ENCODE measurements around the gene TMEM19. TPM values are rescaled to one million over a fixed set of nuclear protein-coding genes. Genes with fewer than 3 reads are reported as not detected.
"Not testable (repeated sequence)": the region's sequence is repeated elsewhere in the genome, so short reads cannot be mapped to it uniquely, and the experiment has no call there.

TMEM19 gene
- total RNA-seq, 4 donors from 2014 or later: 20.4 to 47.6 (median 38.6) TPM

GRCh38 chr12:71693126-71693525 is 7.2 kb downstream of the TMEM19 start:
- H3K4me3 ChIP-seq (ENCODE audit: low read depth, poor library complexity, severe bottlenecking): no peak overlapping the region
- no peak for TF ChIP-seq POLR2A (IDR thresholded peaks at IDR 0.05)
- no peak for TF ChIP-seq CTCF (IDR thresholded peaks at IDR 0.05)
- WGBS, 2 donors: 90 to 99% methylated on average over 7 of the region's 7 CpGs
- intact Hi-C loops (cut with DNase I; ENCODE audit: low total_unique reads): no loop called here
- no peak for DNase-seq (ENCODE audit: low spot score in 2 of 2)

GRCh38 chr12:71693651-71694050 is 7.8 kb downstream of the TMEM19 start:
- 88 to 90% methylated on average over 5 of the region's 5 CpGs for WGBS, 2 donors

GRCh38 chr12:71694099-71694820 is 8.4 kb downstream of the TMEM19 start:
- 88 to 100% methylated on average over 1 of the region's 1 CpG for WGBS, 2 donors
- TF ChIP-seq CTCF (IDR thresholded peaks at IDR 0.05): no peak
- TF ChIP-seq POLR2A (IDR thresholded peaks at IDR 0.05): no peak
- DNase-seq (ENCODE audit: low spot score in 2 of 2): no peak
- intact Hi-C loops (cut with DNase I; ENCODE audit: low total_unique reads): no loop called here
- no peak overlapping the region for H3K4me3 ChIP-seq (ENCODE audit: low read depth, poor library complexity, severe bottlenecking)

More at GRCh38 chr12:71693651-71694050, 7.8 kb downstream of the TMEM19 start:
- intact Hi-C loops (cut with DNase I; ENCODE audit: low total_unique reads); DNase-seq (ENCODE audit: low spot score in 2 of 2); H3K4me3 ChIP-seq (ENCODE audit: low read depth, poor library complexity, severe bottlenecking): not testable (repeated sequence)

- no peak overlapping the region for H3K4me3 ChIP-seq (ENCODE audit: low read depth, poor library complexity, severe bottlenecking)
- WGBS, 2 donors: 93 to 95% methylated on average over 1 of the region's 1 CpG
- TF ChIP-seq POLR2A (IDR thresholded peaks at IDR 0.05) (no peak), CTCF (IDR thresholded peaks at IDR 0.05) (no peak)
- no peak for DNase-seq (ENCODE audit: low spot score in 2 of 2)
- intact Hi-C loops (cut with DNase I; ENCODE audit: low total_unique reads): no loop called here
Measured at GRCh38 chr12:71695782-71696181, 9.9 kb downstream of the TMEM19 start.

- 69 to 83% methylated on average over 8 of the region's 8 CpGs for WGBS, 2 donors
- intact Hi-C loops (cut with DNase I; ENCODE audit: low total_unique reads); DNase-seq (ENCODE audit: low spot score in 2 of 2); H3K4me3 ChIP-seq (ENCODE audit: low read depth, poor library complexity, severe bottlenecking): not testable (repeated sequence)
Measured at GRCh38 chr12:71702181-71702580, 16.3 kb downstream of the TMEM19 start.

- intact Hi-C loops (cut with DNase I; ENCODE audit: low total_unique reads): no loop called here
- TF ChIP-seq POLR2A (IDR thresholded peaks at IDR 0.05): no peak
- no peak for TF ChIP-seq CTCF (IDR thresholded peaks at IDR 0.05)
- no peak overlapping the region for H3K4me3 ChIP-seq (ENCODE audit: low read depth, poor library complexity, severe bottlenecking)
- 97% methylated on average over 5 of the region's 5 CpGs for WGBS, 2 donors
- DNase-seq (ENCODE audit: low spot score in 2 of 2): no peak
Measured at GRCh38 chr12:71702590-71702989, 16.7 kb downstream of the TMEM19 start.

GRCh38 chr12:71703206-71703605 is 17.3 kb downstream of the TMEM19 start:
- DNase-seq (ENCODE audit: low spot score in 2 of 2): no peak
- TF ChIP-seq POLR2A (IDR thresholded peaks at IDR 0.05): no peak
- TF ChIP-seq CTCF (IDR thresholded peaks at IDR 0.05): no peak
- 53 to 60% methylated on average over 2 of the region's 2 CpGs for WGBS, 2 donors
- intact Hi-C loops (cut with DNase I; ENCODE audit: low total_unique reads): no loop called here
- H3K4me3 ChIP-seq (ENCODE audit: low read depth, poor library complexity, severe bottlenecking): no peak overlapping the region

All from lower leg skin (tissue), 4 donors.